IPS-NIHi11 (cell line): Measurements from ENCODE around the gene ENC1.

Experiments
- DNase-seq: peaks from one replicate; pipeline ENCODE4 v3.0.0; 2012; ENCODE audit warnings: mixed read lengths, low spot score

ENC1 gene

DNA sequence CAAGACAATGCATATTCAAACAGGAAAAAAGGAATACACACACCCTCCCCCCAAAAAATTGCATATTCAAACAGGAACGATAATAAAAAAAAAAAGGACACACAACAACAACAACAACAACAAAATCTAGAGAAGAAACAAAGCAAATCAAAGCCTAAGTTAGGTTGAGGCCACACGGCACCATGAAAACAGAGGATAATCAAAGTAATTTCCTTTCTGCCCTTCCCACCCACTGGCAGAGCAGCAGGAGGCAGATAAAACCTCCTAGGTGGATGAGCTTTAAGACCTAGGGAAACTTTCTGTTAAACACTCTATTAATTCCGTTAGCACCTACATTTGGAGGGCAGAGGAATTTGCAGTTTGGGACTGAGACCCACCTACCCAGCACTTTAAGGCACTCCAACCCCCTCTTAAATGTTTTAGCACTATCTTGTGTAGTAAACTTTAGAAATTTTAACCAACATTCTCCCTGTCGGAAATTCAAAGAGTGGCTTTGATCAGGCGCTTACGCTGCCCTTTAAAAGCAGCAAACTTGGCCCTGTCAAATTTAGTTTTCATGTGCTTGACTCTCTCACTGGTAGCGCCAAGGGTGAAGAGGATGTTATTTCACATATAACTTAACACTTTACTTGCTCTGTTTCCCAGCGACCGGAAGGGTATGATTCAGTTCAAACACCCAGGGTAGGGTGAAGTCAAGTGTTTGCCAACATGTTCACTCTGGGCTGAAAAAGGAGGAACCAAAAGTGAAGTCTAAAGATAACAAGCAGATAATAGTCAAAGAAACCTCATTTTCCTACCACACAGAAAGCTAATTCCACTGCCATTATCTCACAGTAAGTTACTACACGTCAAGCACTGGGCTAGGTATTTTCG lies 9.2 kb downstream of the ENC1 start:
- DNase-seq = no peak

DNA sequence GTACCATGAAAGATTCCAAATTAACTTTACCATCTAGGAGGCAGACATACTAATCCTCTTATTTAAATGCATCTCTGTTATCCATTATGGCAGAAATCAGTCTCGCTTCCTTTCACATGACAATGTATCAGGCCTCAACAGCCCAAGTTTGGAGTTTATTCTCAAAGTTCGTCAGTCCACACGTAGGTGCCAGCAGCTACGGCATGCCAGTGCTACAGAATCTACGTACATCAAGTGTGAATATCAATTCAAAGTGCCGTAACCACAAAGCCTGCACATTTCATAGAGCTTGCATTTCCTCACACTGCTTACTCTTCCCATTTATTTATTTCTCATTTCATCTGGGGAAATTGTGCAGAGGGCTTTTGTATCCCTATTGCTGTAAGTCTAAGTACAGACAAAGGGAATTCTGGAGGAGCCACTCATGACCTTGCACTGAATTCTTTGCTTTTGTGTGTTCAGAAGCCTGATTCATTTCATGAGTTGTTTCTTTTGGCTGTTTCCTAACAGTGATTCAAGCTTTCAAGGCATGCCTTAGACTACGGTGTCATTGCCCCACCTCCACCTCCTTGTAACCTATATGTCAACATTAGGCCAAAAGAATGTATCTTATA lies 10.0 kb downstream of the ENC1 start:
- DNase-seq = no peak

DNA sequence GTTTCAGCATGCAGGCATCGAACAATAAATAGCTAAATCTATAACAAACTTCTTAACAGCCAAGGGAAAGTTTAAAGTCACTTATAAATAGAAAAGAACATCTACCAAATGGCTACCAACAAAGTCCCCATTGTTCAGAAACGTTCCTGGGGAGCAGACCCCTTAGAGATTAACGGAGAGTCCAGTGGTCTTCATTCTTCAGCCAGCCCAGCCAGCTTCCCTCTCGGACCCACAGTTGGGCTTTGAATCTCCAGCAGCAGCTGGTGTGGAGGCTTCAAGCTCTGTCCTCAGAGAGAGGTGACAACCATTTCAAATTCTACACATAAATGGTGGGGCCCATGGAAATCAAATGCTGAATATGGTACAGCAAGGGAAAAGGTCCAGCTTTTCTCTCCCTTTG lies 11.2 kb downstream of the ENC1 start:
- no peak for DNase-seq

DNA sequence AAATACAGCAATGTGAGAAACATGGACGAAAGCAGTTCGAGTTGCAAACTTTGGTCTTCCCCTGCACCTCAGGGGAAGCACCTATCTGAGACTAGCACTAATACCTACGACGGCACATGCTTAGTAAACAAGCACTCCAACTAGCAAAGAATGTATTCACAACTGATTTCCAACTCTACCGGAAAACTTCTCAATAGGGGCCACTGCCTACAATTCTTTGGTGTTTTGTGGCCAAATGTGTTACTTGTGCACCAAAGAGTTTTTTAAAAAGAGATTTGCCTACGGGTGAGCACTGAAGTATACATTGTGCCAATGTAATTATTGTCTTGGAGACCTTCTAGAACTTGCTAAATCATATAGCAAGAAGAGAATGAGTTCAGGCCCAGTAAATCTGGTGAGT lies 12.2 kb downstream of the ENC1 start:
- no peak for DNase-seq

DNA sequence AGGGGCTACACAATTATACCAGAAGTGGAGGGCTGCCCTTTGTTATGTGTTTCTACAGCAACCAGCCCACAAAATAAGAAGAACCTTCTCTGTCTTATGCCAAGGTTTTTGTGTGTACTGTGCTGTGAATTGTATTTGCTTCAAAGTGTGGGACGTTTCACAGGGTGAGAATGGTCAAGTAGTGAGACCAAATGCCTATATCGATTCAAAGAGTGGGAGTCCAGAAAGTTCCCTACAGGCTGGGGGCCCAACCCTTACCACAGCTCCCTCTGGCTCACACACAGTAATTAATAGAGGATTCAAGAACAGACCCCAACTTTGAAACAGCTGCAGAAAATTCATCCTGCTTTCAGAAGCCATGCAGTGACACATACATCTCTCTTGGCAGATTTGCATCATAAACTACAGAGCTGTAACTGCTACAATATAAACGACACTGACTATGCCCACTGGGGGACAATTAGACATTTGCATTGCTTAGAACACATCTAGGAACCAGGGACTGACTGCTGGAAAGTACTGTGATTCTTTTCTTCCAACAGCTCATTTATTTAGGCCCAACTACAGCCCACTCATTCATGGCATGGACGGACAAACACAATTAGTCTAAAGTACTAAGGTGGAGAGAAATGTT lies 12.8 kb downstream of the ENC1 start:
- DNase-seq = no peak

DNA sequence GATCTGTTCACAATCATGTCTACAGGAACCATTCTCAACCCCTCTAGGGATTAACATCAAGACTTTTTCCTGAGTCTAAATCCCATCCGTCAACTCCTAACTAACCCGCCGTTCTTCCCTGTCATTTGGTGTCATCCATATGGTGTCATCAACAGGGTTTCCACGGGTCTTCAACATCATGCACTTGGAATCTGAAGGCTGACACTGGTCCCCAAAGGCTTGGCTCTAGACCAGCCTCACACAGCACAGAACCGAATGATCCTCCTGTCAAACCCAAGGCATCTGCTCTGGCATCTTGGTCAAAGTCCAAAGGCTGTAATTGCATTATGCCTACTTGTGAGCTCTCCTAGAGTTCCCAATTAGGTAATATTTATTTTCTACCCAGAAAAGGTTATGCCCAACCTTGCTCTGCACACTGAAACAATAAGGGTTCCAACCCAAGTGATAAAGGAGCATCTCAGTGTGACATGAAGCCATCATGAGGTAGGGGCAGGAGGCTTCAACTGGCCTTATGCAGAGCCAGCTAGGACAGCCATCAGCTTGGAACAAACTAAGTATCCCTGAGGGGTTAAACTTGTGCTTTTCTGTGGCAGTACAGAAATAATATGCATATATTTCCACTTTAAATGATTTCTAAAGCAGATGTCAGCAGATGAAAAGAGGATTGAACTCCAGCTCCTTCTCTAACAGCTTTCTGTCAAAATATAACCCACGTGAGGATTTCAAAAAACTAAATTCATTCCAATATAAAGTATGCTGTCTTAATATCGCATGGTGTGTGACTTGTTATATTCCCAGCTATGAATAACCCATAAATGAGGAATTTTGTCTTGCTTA lies 13.9 kb downstream of the ENC1 start:
- DNase-seq = no peak

DNA sequence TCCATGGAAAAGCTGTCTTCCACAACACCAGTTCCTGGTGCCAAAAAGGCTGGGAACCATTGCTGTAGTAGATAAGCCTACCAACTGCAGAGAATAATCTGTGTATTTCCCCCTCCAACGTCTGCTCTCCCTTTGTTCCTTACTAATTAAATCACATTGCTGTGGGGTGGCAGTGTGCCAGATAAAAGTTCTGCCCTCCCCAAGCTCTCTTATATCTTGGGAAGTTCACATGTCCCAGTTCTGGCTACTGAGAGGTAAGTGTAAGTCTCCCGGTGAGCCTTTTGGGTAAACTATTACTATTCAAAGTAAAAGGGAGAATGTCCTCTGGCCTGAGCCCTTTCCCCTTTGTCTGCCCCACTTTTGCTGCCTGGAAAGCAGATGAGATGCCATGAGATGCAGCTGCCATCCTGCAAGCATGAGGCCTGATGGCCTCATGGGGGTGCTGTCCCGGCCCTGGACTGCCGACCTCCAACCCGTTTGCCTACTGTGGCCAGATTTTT lies 14.7 kb downstream of the ENC1 start:
- peak; percentile 40 for DNase-seq

DNA sequence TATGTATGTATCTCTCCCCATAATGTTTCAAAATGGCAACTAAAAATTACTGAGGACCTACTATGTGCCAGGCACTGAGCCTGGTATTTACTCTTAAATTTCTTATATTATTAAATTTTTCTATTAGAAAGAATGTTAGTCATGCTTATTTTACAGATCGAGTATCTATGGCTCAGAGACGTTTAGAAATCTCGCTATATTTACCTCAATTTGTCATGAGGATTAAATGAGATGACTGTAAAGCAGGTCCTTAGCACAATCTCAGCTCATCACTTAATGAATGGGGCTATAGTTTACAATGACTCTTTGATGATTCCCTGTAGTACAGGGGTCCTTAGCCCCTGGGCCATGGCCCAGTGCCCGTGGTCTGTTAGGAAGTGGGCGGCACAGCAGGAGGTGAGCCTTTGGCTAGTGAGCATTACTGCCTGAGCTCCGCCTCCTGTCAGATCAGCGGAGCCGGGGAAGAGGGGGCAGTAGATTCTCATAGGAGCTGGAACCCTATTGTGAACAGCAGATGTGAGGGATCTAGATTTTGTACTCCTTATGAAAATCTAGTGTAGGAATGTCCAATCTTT lies 15.5 kb downstream of the ENC1 start:
- no peak for DNase-seq

DNA sequence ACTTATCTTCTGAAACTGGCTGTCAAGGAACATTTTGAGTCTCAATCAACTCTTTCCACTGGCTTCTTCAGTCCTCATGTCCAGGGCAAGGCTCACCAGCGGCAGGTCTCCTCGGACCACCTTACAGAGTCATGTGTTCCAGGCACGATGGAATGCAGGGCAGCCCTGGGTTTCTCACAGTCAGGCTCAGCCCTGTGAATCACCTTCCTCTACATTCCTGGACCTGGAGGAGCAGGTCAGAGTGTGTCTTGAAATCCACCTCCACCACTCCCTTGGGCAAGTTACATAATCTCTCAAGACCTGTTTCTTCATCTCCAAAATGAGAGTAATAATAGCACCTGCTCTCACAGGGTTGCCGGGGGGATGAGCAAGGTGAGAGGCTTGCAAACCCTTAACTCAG lies 16.0 kb downstream of the ENC1 start:
- no peak for DNase-seq

DNA sequence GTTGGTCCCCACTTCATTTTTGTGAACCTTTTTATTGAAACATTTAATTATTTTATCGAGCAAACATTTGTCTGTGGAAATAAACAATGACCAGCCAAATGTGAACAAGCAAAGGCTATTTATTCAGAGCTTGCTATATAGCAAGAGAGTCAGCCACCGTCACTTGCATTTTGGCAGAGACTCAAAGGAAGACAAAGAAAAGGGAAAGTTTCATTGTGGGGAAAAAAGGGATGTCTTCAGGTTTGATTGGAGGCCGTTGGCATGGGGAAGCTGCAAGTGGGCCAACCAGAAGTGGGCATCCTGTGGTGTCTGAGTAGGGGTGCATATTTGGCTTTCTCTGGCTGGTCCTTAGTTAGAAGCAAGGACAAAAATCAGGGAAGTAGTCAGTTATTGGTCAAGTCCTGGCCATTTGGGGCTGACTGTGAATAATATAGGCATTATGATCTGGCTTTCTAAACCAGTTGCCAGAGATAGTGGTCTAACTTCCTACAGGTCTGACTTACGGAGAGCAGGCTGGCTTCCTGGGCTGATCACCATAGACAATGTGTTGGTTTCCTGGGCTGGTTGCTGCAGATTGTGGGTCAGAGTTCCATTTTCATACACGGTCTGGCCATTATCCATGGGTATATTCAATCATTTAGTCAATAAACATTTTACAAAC lies 16.6 kb downstream of the ENC1 start:
- DNase-seq = no peak

DNA sequence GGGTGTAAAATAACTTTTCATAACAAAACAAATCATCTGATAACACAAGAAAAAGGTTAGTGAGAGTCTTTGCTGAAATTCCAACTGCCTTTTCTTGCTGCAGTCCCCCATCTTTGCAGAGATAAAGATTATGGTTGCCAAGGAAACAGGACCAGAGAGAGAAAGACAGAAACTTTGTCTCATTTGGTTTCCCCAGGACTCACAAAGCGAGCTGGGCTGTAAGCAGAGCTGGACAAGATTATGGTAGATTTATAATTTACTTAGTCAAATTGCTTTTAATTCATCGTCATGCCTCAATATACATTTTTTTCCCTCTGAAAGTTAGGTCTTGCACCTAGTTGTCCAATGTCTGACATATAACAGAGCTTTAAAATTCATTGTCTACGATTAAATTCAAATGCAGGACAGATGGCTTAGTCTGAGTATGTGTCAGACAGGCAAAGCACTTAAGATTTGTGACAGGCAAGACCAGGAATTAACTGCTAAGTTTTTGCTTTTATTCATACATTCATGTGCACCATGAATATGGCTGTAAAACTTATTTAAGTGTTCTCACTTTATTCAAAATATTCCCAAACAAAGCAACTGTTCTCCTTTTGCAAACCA lies 17.4 kb downstream of the ENC1 start:
- no peak for DNase-seq

DNA sequence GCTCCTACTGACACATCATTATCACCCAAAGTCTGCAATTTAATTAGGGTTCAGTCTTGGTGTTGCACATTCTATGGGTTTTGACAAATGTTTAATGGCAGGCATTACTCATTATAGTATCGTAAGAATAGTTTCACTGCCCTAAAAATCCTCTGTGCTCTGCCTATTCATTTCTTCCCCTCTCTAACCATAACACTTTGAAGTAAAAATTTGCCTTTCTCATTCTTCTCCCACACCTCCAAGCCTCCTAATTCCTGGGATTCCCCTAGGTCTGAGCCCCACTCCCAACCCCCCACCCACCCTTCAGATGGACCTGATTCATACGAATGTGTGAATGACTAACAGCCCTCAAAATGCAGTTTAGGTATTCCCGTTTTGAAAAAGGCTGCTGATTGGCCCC lies 18.4 kb downstream of the ENC1 start:
- no peak for DNase-seq

DNA sequence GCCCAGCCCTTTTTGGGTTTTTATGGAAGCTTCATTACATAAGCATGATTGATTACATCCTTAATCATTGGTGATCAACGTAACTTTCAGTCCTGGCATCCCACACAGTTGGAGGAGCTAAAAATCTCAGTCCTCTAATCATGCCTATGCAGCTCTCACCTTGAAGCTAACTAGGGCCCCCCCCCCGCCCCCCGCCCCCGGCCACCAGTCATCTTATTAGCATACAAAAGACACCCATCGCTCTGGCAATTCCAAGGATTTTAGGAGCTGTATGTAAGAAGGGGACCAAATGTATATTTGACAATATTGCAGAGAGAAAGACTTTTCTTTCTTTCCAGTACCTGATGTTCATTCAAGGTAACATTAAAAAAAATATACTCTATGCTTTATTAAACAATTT lies 19.0 kb downstream of the ENC1 start:
- no peak for DNase-seq

DNA sequence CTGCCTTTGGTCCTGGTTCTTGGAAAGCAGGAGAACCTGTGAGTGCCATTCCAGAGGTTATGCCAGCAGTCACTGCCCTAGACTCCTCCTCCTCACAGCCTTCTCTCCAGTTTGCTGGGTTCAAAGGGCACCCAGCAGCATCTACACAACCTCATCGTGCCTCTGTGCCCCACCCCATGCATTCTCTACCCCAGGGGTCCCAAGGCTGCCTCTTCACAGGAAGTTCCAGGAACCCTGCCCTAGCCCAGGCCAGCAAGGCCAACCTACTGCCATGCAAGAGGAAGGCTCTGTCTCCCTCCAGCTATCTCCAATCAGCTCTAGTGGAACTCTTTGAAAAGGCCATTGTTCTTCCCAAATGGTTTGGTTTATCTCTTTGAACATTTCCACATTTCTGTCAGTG lies 21.2 kb downstream of the ENC1 start:
- DNase-seq = no peak

DNA sequence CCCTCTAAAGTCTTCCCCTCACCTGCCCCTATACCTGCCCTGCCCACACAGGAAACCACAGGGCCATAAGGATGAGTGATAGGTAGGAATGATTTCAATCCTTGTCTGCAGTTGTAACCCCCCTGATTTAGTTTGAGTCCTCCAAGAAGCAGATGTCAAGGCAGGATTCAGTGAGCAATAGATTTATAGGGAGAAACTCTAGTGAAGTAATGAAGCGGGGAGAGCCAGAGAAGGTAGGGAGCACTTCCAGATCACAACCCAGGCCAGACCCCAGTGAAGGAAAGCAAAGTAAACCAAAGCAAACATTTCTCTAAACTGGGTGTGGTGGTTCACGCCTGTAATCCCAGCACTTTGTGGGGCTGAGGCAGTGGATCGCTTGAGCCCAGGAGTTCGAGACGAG lies 22.4 kb downstream of the ENC1 start:
- DNase-seq = no peak

DNA sequence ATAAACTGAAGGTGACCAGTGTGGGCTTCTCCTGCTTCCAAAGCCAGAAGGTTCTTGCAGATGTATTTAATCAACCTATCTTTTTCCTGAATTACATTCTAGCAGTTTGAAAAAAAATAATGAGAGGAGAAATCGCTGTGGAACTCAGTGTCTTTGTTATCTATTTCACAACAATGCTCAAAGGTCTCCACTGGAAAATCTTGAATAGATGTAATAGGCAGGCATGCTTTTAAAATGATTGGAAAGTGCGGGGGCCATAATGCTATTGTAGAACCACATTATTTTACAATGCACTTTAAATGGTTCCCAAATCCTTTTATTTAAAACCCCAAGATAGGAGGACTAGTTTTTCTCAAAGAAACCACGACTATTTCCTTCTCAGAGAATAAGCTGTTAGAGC lies 23.3 kb downstream of the ENC1 start:
- no peak for DNase-seq

DNA sequence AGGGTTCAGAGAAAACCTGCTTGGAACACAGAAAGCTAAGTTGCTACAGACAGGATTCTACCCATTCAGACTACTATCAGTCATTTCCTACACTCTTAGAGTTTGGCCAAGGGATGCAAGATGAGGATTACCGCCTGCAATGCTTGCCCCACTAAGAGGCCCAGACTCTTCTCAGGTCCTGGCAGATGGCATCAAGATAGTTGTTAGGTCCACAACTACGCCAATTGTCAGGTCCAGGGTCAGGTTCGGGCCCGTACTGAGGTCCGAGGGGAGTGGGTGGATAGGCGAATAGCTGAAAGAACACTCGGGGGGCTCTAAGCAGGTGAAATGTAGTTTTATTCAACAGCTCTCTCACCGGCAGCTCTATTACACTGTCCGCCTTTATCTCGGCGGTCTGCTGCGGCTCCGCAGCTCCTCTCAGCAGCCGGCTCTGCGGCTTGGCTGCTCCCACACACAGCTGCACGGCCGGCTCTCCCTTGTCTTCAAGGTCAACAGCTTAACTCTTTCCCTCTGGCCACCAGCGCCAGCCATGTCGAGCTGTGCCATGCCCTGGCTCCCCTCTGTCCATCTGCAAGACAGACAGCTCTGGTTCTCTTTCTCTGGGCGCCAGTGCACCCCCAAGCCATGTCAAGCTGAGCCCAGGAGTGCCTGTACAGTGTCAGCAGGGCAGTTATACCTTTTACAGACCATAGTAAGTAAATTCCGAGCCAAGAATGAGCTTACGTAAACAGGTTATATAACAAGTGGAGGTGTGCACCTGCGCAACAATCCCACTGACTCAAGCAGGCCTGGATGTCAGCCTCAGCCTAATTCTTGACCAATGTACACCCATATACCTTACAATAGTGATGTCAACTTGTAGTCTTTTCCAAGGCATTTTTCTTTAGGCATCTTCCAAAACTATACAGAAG lies 24.0 kb downstream of the ENC1 start:
- DNase-seq = no peak

DNA sequence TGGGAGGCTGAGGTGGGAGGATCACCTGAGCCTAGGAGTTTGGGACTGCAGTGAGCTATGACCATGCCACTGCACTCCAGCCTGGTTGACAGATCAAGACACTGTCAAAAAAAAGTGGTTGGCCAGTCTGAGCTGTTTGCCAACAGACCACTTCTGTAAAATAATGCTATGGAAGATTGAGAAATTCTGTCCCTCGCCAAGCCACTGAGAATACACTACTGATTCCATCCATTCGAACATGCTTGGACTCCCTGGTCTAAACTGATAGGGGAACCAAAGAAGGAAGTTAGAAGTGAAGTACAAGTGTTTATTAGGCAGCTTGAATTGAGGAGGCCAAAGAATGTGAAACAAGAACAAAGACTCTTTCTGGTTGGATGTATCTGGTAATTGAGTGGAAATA lies 27.2 kb downstream of the ENC1 start:
- no peak for DNase-seq

DNA sequence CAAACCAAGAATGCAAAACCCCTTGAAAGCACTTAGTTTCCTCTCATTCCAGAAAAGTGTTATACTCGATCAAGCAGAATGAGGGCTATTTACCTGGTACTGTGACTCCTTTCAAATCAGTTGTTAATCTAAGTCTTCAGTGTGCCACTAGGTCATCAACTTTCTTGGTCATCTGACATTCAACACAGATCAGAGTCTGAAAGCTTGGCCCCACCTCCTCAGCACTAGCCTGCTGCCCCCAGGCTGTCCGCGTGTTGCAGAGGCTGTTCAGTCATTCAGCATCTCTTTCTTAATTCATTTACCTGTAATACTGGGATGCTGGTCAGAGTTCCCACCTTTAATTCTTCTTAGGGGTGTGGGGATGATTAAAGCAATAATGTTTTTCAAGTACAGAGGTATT lies 28.5 kb downstream of the ENC1 start:
- no peak for DNase-seq
